Measurements from ENCODE around the gene INHBB. TPM values are rescaled to one million over a fixed set of nuclear protein-coding genes. Genes with fewer than 3 reads are reported as not detected.

INHBB gene
- total RNA-seq, 6 donors from 2014 or later, result 2.3 to 12.4 (median 8.0) TPM

DNA sequence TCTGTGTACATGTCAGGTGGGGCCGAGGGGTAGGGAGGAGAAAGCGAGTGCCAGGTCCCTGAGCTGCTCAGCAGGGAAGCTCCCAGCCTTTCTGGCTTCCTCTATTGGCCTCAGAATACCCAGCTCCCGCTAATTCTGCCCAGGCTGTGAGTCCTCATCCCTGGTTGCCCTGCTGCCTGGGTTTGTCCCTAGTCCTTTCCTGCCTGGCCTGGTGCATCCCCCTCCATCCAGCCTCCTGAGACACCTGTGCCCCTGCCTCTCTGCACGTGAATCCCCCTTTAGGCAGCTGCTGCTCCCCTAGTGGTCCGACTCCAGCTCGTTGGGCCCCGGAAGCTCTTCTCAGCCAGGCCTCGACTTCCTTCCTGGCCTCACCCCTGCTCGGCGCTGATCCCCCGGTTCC, 54.6 kb downstream of the INHBB start:
- no peak overlapping the region for H3K27ac ChIP-seq
- no peaks in the 10 kb centered on the region for H3K36me3 ChIP-seq
- DNase-seq (no peak), ATAC-seq (ENCODE audit: low FRiP score in 2 of 2) (no peak)
- H3K4me1 ChIP-seq, result peaks cover 0 to 6% (median 0%) of the 10 kb centered on the region in 4 donors
- H3K27me3 ChIP-seq, result no peaks in the 10 kb centered on the region
- H3K9me3 ChIP-seq, result no peaks in the 10 kb centered on the region
- 60 to 64% methylated on average over 11 of the region's 11 CpGs for WGBS, 2 donors
- H3K4me3 ChIP-seq, result no peak overlapping the region
- TF ChIP-seq, protein P1, sequence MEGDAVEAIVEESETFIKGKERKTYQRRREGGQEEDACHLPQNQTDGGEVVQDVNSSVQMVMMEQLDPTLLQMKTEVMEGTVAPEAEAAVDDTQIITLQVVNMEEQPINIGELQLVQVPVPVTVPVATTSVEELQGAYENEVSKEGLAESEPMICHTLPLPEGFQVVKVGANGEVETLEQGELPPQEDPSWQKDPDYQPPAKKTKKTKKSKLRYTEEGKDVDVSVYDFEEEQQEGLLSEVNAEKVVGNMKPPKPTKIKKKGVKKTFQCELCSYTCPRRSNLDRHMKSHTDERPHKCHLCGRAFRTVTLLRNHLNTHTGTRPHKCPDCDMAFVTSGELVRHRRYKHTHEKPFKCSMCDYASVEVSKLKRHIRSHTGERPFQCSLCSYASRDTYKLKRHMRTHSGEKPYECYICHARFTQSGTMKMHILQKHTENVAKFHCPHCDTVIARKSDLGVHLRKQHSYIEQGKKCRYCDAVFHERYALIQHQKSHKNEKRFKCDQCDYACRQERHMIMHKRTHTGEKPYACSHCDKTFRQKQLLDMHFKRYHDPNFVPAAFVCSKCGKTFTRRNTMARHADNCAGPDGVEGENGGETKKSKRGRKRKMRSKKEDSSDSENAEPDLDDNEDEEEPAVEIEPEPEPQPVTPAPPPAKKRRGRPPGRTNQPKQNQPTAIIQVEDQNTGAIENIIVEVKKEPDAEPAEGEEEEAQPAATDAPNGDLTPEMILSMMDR (IDR thresholded peaks at IDR 0.05), result no peak
- TF ChIP-seq POLR2A (IDR thresholded peaks at IDR 0.05) (no peak), EP300 (IDR thresholded peaks at IDR 0.05) (no peak), POLR2AphosphoS5 (IDR thresholded peaks at IDR 0.05) (no peak)

Other genes starting within 250 kb of the INHBB start
- 10 to 100 TPM; 15.3 to 29.3 (median 25.5) TPM for gene TMEM185B, start 122.7 kb upstream of the INHBB start, total RNA-seq
- gene RALB, start 93.3 kb upstream of the INHBB start, total RNA-seq, result 10 to 100 TPM; 23.0 to 85.8 (median 46.5) TPM